Smooth muscle cell of the brain vasculature (primary cell): ENCODE measurements around the gene CEP57L1.
"Not testable (repeated sequence)": the region's sequence is repeated elsewhere in the genome, so short reads cannot be mapped to it uniquely, and the experiment has no call there.

ENCODE experiments used
- DNase-seq: peaks from one replicate; pipeline ENCODE4 v3.0.0-alpha.2; 2012; ENCODE audit warnings: low read depth, low spot score

The CEP57L1 gene

DNA sequence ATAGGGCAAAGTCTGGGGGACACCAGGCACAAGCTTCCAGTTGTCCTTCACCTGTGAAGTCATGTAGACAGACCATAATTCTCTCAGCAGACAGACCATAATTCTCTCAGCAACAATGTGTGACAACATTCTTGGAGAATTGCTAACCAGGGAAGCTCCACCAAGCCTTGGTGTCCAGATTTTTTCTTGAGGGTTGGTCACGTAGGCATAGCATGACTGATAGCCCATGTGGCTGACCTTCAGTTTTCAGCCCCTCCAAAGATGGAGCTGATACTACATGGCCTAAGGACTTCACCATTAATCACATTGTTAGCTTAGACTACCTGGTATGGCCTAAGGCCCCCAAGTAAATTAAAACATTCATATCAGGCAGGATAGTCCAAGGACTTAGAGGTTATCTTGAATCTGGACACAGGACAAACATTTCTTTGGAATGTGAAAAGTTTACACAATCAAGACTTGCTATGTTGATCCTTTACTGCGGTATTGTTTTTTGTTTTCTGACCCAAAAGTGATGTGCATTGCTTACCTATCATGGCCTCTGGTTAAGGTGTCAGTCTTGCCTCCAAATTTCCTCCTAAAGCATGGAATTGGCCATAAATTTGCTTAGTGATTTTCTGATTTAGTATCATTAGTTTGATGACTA lies 76.9 kb downstream of the CEP57L1 start:
- DNase-seq: no peak

DNA sequence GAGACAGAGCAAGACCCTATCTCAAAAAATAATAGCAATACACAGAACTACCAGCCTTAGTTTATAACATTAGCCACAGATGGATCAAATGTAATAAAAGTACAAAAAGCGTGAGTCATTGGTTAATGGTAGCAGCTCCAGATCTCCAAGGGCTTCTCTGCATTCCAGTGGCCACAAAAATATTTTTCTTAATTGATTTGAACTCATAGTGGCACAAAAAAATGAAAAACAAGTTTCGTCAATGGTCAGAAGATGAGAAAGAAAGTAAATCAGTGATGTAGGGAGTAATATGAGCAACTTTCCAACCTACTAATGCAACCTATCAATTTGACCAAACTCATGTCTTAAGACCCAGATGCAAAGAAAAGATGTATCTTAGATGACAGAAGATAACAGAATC lies 79.6 kb downstream of the CEP57L1 start:
- no peak for DNase-seq

GRCh38 chr6:109178921-109179320 lies 83.6 kb downstream of the CEP57L1 start:
- no peak for DNase-seq

GRCh38 chr6:109179507-109179906 lies 84.2 kb downstream of the CEP57L1 start:
- DNase-seq: no peak

- DNase-seq: no peak
Observed at GRCh38 chr6:109182578-109182977, 87.3 kb downstream of the CEP57L1 start.

DNA sequence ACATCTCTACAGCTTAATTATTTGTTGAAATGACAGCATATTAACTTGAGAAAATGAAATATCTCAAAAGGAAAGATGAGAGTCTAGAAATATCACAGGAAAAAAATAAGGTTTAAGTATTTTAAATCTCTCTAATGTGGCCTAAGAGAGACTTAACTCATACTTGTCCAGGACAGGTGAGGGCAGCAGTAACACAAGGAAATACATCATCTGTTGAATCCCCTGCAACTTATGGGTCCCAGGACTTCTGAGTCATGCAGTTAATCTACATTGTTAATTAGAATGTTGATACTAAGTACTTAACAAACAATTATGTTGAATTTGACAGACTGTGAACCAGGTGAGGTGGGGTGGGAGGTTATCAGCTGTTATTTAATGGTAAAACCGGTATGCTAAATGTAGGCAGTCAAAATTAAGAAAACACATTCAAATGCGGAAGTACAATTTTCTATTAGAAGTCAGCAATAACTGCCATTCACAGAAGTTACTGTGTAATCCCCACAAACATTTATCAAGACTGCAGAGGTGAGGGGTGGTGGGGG lies 87.9 kb downstream of the CEP57L1 start:
- DNase-seq: no peak

GRCh38 chr6:109184638-109185037 lies 89.3 kb downstream of the CEP57L1 start:
- DNase-seq: no peak

GRCh38 chr6:109186012-109186411 lies 90.7 kb downstream of the CEP57L1 start:
- DNase-seq: no peak

DNA sequence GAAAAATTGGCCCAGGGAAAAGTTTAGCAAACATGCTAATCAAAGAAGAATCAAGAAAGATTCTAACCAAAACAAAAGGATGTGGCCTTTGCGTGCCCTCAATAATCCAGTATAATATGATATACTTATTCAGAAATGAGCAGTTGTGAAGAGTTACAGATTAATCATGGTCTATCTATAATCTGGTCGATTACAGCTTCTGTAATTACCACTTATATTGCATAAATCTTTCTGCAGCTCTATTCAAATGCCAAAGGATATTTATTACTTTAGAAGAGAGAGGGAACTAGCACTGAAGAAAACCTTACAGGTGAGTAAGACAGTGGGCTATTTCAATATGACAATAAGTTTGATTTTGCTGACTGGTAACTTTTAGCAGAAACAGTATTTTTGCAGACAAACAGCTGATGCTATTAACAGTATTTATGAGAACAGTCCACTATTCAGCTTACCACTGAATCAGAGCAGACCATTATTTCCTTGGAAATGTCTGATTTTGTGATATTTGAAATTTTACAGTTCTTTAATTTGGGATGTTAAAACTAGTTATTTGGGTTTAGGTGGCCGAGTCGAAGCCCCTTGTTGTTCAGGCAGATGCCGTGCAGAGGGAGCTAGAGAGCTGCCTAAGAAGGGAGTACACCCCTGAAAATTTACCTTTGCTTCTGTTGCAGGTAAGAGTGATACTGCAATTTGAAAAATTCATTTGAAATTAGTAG lies 92.2 kb downstream of the CEP57L1 start:
- DNase-seq: peak; percentile 29

DNA sequence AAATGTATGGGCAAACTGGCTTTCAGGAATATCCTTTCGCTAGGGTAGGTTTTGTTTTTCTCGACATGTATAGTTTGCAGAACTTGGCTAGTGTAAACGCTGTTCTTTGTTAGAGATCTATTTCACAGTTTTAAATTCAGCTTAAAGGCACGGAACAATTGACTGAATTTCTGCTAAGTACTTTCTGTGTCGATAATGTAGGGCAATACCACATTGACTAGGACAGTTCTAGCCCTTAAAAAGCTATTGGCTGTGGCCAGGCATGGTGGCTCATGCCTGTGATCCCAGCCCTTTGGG lies 92.8 kb downstream of the CEP57L1 start:
- no peak for DNase-seq

DNA sequence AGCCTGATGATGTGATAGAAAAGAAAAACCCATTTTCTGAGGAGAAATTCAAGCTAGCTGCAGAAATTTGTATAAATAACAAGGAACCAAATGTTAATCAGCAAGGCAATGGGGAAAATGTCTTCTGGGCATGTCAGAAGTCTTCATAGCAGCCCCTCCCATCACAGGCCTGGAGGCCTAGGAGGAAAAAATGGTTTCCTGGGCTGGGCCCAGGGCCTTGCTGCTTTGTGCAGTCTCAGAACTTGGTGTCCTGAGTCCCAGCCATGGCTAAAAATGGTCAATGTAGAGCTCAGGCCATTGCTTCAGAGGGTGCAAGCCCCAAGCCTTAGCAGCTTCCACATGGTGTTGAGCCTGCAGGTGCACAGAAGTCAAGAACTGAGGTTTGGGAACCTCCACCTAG lies 96.1 kb downstream of the CEP57L1 start:
- not testable (repeated sequence) for DNase-seq

GRCh38 chr6:109192865-109193264 lies 97.6 kb downstream of the CEP57L1 start:
- DNase-seq: no peak

DNA sequence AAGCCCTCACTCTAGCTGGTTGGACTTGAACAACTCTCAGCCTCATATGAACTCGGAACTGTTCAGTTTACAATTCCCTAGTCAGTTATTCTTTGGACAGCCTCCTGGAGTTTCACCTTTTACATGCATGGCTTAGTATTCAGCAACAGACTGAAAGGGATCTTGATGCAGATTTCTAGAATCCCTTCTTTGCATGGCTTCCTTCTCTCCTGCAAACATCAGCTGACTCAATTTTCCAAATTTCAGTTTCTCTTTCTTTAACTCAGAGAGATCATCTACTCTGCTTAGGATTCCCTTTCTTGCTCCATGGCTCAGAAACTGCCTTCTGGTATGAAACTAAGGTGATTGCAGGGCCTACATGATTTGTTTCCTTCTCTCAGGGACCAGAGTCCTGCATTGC lies 99.6 kb downstream of the CEP57L1 start:
- DNase-seq: no peak

DNA sequence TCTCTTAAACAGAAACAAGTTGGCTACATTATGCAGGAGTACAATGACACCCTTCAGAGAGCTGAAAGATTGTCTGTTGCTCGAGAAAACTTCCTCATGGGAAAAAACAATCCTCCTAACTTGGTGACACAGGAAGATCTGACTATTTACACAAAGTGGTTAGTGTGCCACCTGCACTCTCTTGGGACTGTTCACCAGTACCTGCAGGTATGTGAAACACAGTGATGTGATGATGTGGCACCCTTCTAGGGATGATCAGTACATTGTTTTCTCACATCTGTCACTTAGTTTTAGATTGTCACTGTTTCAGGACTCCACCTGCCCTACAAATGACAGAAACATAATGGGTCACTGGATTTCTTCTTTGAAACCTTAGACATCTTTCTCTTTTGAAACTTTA lies 101.8 kb downstream of the CEP57L1 start:
- DNase-seq: no peak

DNA sequence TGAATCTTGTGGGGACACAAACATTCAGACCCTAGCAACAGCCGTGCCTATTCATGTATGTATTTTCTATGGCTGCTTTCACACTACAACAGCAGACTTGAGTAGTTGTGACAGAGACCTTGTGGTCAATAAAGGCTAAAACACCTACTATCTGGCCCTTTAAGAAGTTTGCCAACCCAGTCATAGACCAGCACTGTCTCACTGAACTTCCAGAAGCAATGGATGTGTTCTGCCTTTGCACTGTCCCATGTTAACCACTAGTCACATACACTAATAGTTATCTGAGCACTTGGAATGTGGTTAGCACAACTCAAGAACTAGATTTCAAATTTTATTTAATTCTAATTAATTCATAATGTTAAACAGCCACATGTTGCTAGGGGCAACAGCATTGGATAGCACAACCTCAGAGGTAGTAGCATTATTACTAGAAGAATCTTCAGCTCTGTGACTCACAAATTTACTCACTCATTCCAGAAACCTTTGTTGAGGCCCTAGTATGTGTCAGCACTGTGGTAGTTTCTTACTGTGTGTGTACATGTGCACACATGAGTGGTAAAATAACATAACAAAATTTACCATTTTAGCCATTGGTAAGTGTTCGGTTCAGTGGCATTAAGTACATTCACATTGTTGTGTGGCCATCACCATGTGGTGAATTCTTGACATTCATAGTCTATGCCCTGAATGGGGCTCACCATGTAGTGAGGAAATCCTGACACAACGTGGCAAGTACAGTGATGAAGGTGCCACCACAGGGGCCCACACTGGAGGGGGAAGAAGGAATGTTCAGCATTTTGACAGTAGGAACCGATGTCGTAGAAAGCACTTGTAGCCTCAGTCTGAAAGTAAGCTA lies 107.3 kb downstream of the CEP57L1 start:
- no peak for DNase-seq

- no peak for DNase-seq
Observed at GRCh38 chr6:109204511-109204910, 109.2 kb downstream of the CEP57L1 start.

DNA sequence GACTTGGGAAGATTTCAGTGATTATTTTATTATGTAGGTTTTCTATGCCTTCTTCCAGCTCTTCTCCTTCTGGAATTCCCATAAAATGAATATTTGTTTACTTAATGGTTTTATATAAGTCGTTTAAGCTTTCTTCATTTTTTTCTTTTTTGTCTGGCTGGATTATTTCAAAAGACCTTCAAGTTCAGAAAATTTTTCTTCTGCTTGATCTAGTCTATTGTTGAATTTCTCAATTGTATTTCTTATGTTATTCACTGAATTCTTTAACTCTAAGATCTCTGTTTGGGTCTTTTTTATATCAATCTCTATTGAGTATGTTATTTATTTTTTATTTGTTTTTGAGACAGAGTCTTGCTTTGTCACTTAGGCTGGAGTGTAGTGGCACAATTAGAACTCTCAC lies 117.4 kb downstream of the CEP57L1 start:
- no peak for DNase-seq
